ENCODE results near the gene DYNLT2B. TPM values are rescaled to one million over a fixed set of nuclear protein-coding genes. Genes with fewer than 3 reads are reported as not detected.
A peak's percentile ranks its signal among the peaks of the same experiment; 100 is the strongest.

DYNLT2B gene
- total RNA-seq, 4 donors from 2014 or later = 6.6 to 16.6 (median 8.4) TPM

DNA sequence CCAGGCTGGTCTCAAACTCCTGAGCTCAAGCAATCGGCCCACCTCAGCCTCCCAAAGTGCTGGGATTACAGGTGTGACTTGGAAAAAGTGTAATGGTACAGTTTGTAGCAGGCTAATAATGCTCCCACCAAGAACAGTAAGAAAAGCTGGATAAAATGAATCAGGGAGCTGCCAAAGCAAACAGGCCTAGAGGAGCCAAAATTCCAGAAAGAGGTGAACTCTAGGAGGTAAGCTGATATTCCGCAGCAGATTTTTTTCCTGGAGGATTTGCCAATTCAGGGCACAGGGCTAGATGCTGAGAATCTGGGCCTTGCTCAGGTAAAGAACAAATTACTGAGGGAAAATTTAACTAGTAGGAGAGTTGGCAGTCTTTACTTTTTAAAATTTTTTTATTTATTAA is 19.5 kb downstream of the DYNLT2B start:
- no peaks in the 10 kb centered on the region for H3K27me3 ChIP-seq
- intact Hi-C loops (cut with DNase I) = no loop called here
- TF ChIP-seq, protein P1, sequence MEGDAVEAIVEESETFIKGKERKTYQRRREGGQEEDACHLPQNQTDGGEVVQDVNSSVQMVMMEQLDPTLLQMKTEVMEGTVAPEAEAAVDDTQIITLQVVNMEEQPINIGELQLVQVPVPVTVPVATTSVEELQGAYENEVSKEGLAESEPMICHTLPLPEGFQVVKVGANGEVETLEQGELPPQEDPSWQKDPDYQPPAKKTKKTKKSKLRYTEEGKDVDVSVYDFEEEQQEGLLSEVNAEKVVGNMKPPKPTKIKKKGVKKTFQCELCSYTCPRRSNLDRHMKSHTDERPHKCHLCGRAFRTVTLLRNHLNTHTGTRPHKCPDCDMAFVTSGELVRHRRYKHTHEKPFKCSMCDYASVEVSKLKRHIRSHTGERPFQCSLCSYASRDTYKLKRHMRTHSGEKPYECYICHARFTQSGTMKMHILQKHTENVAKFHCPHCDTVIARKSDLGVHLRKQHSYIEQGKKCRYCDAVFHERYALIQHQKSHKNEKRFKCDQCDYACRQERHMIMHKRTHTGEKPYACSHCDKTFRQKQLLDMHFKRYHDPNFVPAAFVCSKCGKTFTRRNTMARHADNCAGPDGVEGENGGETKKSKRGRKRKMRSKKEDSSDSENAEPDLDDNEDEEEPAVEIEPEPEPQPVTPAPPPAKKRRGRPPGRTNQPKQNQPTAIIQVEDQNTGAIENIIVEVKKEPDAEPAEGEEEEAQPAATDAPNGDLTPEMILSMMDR (IDR thresholded peaks at IDR 0.05) = no peak
- no peak for TF ChIP-seq POLR2A (IDR thresholded peaks at IDR 0.05)
- H3K9me3 ChIP-seq = no peaks in the 10 kb centered on the region
- peaks cover 0 to 54% (median 0%) of the 10 kb centered on the region in 3 donors for H3K36me3 ChIP-seq
- 83 to 100% methylated on average over 2 of the region's 2 CpGs for WGBS, 2 donors
- no peak overlapping the region for H3K4me3 ChIP-seq
- DNase-seq = no peak
- no peaks in the 10 kb centered on the region for H3K4me1 ChIP-seq
- no peak overlapping the region for H3K27ac ChIP-seq

DNA sequence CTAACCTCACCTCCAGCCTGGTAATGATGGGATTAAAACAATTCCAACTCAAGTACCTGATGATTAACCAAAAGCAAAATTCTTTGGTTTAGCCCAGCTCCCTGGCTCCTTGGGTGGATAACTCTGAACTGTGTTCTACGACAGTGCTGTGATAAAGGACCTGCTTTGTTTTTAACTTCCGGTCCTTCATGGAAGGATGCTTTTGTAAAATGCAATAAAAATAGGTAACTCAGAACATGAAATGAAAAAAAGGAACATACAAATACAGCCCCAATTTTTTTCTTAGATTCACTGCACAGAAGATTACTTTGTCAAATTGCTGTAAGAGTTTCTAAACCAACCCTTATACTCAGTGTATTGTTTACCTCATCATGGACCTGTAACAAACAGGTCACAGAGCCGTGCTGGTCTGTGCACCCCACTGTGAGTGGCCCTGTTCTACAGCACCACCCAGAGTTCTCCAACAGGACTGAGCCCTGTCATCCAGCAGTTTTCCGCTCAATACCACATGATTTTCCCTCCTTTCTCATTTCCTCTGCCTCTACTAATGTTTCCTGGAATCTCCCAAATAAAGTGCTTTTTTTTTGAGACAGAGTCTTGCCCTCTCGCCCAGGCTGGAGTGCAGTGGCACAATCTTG is 25.6 kb downstream of the DYNLT2B start:
- 80 to 81% methylated on average over 5 of the region's 5 CpGs for WGBS, 2 donors
- no peaks in the 10 kb centered on the region for H3K27me3 ChIP-seq
- no peak overlapping the region for H3K27ac ChIP-seq
- TF ChIP-seq, protein P1 (IDR thresholded peaks at IDR 0.05) = no peak
- no peak for TF ChIP-seq POLR2A (IDR thresholded peaks at IDR 0.05)
- intact Hi-C loops (cut with DNase I) = no loop called here
- H3K4me3 ChIP-seq = no peak overlapping the region
- DNase-seq = no peak
- no peaks in the 10 kb centered on the region for H3K9me3 ChIP-seq
- peaks cover 0 to 11% (median 0%) of the 10 kb centered on the region in 3 donors for H3K4me1 ChIP-seq
- H3K36me3 ChIP-seq = peaks cover 0 to 6% (median 0%) of the 10 kb centered on the region in 3 donors

- intact Hi-C loops (cut with DNase I) = no loop called here
- H3K36me3 ChIP-seq = no peaks in the 10 kb centered on the region
- no peaks in the 10 kb centered on the region for H3K27me3 ChIP-seq
- peak overlapping the region; percentile 80 to 92 (median 88) for H3K4me3 ChIP-seq
- peak overlapping the region; percentile 91 to 97 (median 92) for H3K27ac ChIP-seq
- whole genome bisulfite sequencing, 2 donors = 2 to 3% methylated on average over 6 to 9 of the region's 17 CpGs
- H3K4me1 ChIP-seq = peaks cover 14 to 48% (median 31%) of the 10 kb centered on the region in 3 donors
- no peak for DNase-seq
- TF ChIP-seq POLR2A (IDR thresholded peaks at IDR 0.05) = no peak
- no peaks in the 10 kb centered on the region for H3K9me3 ChIP-seq
Measured at GRCh38 chr3:196288141-196288460, 29.9 kb downstream of the DYNLT2B start.

DNA sequence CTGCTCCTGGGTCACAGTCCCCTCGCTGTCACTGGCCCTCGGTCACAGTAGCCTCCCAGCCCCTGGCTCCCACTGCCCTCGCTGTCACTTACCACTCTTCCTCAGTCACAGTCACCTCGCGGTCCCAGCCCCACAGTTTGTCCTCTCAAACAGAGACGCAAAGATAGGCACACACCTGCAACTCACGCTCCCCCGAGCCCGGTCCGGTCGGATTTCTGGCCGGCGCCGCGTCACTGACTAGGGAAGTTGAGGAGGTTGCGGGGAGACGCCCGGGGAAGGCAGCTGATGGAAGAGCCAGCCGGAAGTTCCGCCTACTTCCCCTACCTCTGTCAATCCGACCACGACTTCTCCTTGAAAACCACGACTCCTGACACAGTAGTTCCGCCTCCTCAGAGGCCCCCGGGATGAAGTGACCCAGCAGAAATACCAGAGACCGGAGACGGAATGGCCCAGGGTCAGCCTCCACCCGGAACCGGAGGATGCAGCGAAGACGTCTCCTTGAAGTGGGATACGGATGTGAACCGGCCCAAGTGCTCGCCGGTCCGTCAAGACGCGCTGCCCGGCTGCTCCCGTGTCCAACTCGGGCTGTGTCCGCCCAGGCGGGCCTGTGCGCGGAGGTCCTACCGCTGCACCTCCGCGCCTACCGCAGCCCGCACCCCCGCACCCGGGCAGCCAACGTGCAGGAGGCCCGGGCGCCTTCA is 30.4 kb downstream of the DYNLT2B start, which contains the start of gene PCYT1A:
Gene PCYT1A, minus strand, starts transcription at position 287 of the 701 bp plus-strand sequence. CDS start 17,195 bp downstream, outside the sequence.
- peak; percentile 50 for DNase-seq
- Histone ChIP-seq H3K36me3 (no peaks in the 10 kb centered on the region), H3K4me3 (peak within 1 kb of the TSS; percentile 80 to 92 (median 88)), H3K9me3 (no peaks in the 10 kb centered on the region), H3K4me1 (peaks cover 14 to 48% (median 31%) of the 10 kb centered on the region in 3 donors), H3K27ac (peak within 1 kb of the TSS; percentile 91 to 97 (median 92)), H3K27me3 (no peaks in the 10 kb centered on the region)
- intact Hi-C loops (cut with DNase I) = no loop called here
- WGBS, 2 donors = 0% methylated on average over 2 to 9 of the region's 55 CpGs
- TF ChIP-seq, protein P1 (IDR thresholded peaks at IDR 0.05) = no peak
- TF ChIP-seq POLR2A (IDR thresholded peaks at IDR 0.05) = peak in 3 of 4 donors; percentile 32 to 79 (median 76)

- no peaks in the 10 kb centered on the region for H3K9me3 ChIP-seq
- peaks cover 14 to 48% (median 31%) of the 10 kb centered on the region in 3 donors for H3K4me1 ChIP-seq
- intact Hi-C loops (cut with DNase I) = no loop called here
- TF ChIP-seq POLR2A (IDR thresholded peaks at IDR 0.05) = no peak
- TF ChIP-seq, protein P1 (IDR thresholded peaks at IDR 0.05) = no peak
- peak overlapping the region; percentile 80 to 92 (median 88) for H3K4me3 ChIP-seq
- no peak for DNase-seq
- 0 to 1% methylated on average over 13 to 22 of the region's 22 CpGs for WGBS, 2 donors
- peak overlapping the region; percentile 91 to 97 (median 92) for H3K27ac ChIP-seq
- H3K27me3 ChIP-seq = no peaks in the 10 kb centered on the region
- no peaks in the 10 kb centered on the region for H3K36me3 ChIP-seq
Measured at GRCh38 chr3:196287090-196287439, 31.0 kb downstream of the DYNLT2B start.

Data from esophagus squamous epithelium (tissue), 5 donors.